ENCODE measurements around the gene ETS1.

DNA sequence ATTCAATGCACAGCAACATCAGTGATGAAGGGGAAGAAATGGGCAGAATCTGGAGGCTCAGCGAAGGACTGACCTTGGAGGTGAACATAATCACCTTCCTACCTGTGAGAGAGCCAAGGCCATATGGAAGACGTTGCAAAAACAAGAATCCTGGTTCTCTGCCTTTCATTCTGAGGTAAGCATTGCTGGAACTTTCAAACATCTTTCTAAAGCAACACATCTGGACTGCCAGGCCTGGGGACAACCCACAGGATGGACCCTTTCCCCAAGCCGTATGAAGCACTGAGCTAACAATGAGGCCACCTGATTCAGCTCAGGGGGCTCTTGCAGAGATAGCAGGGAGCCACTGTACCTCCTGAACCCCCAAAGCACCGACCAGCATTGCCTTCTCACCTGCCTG is 70.5 kb downstream of the ETS1 start:
- TF ChIP-seq, protein P1, sequence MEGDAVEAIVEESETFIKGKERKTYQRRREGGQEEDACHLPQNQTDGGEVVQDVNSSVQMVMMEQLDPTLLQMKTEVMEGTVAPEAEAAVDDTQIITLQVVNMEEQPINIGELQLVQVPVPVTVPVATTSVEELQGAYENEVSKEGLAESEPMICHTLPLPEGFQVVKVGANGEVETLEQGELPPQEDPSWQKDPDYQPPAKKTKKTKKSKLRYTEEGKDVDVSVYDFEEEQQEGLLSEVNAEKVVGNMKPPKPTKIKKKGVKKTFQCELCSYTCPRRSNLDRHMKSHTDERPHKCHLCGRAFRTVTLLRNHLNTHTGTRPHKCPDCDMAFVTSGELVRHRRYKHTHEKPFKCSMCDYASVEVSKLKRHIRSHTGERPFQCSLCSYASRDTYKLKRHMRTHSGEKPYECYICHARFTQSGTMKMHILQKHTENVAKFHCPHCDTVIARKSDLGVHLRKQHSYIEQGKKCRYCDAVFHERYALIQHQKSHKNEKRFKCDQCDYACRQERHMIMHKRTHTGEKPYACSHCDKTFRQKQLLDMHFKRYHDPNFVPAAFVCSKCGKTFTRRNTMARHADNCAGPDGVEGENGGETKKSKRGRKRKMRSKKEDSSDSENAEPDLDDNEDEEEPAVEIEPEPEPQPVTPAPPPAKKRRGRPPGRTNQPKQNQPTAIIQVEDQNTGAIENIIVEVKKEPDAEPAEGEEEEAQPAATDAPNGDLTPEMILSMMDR (IDR thresholded peaks at IDR 0.05; ENCODE audit: insufficient read depth, low read length) = no peak
- TF ChIP-seq, protein P2, sequence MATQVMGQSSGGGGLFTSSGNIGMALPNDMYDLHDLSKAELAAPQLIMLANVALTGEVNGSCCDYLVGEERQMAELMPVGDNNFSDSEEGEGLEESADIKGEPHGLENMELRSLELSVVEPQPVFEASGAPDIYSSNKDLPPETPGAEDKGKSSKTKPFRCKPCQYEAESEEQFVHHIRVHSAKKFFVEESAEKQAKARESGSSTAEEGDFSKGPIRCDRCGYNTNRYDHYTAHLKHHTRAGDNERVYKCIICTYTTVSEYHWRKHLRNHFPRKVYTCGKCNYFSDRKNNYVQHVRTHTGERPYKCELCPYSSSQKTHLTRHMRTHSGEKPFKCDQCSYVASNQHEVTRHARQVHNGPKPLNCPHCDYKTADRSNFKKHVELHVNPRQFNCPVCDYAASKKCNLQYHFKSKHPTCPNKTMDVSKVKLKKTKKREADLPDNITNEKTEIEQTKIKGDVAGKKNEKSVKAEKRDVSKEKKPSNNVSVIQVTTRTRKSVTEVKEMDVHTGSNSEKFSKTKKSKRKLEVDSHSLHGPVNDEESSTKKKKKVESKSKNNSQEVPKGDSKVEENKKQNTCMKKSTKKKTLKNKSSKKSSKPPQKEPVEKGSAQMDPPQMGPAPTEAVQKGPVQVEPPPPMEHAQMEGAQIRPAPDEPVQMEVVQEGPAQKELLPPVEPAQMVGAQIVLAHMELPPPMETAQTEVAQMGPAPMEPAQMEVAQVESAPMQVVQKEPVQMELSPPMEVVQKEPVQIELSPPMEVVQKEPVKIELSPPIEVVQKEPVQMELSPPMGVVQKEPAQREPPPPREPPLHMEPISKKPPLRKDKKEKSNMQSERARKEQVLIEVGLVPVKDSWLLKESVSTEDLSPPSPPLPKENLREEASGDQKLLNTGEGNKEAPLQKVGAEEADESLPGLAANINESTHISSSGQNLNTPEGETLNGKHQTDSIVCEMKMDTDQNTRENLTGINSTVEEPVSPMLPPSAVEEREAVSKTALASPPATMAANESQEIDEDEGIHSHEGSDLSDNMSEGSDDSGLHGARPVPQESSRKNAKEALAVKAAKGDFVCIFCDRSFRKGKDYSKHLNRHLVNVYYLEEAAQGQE (IDR thresholded peaks at IDR 0.05; ENCODE audit: insufficient replicate concordance, low read depth) = no peak
- TF ChIP-seq GABPA (IDR thresholded peaks at IDR 0.05; ENCODE audit: low read depth) = no peak

All from HL-60 (cell line).